Keratinocyte (primary cell): Measurements from ENCODE around the gene HOXA10. TPM values are rescaled to one million over a fixed set of nuclear protein-coding genes. Genes with fewer than 3 reads are reported as not detected.
A peak's percentile ranks its signal among the peaks of the same experiment; 100 is the strongest.

Experiments
- DNase-seq: peaks from one replicate; pipeline ENCODE4 v3.0.0-alpha.2; 2011; ENCODE audit warnings: low read depth, missing footprints, low spot score
- FAIRE-seq: peaks from 2 replicates; lab custom pipeline; 2011; peaks lifted over from hg19 to GRCh38; lab: Jason Lieb, UNC
- H2AFZ ChIP-seq: 2 replicates; pipeline ENCODE4 v1.6.0; 2012; ENCODE audit warnings: low read length, control low read depth, inconsistent platforms; ENCODE audit not compliant: control insufficient read depth
- H3K27ac ChIP-seq: 2 replicates; pipeline ENCODE4 v1.5.1; 2011; ENCODE audit warnings: low read length; ENCODE audit not compliant: control insufficient read depth, insufficient read depth
- H3K27me3 ChIP-seq: 3 replicates; pipeline ENCODE4 v1.6.0; 2011; ENCODE audit warnings: low read length; ENCODE audit not compliant: control insufficient read depth, insufficient read depth; ENCODE audit errors: extremely low read depth
- H3K36me3 ChIP-seq, 2 experiments: 2 replicates in 1 of 2; 3 replicates in 1 of 2; pipeline ENCODE4 v1.5.1; 2011; ENCODE audit warnings: low read length in 2 of 2, mild to moderate bottlenecking in 1 of 2; ENCODE audit not compliant: control insufficient read depth in 2 of 2, insufficient read depth in 2 of 2; ENCODE audit errors: extremely low read depth in 1 of 2
- H3K4me1 ChIP-seq: 3 replicates; pipeline ENCODE4 v1.5.1; 2011; ENCODE audit warnings: low read length; ENCODE audit not compliant: control insufficient read depth, insufficient read depth; ENCODE audit errors: extremely low read depth
- H3K4me2 ChIP-seq: 3 replicates; pipeline ENCODE4 v1.6.0; 2011; ENCODE audit warnings: low read depth, low read length; ENCODE audit not compliant: control insufficient read depth, insufficient read depth; ENCODE audit errors: extremely low read depth
- H3K4me3 ChIP-seq, 3 experiments: fragments of 200-600 bp in 1 of 3; sonication (generic) in 1 of 3; 2 replicates in 2 of 3; 3 replicates in 1 of 3; pipeline ENCODE4 v1.5.1; 2011 to 2016; ENCODE audit warnings: low read length in 3 of 3, mild to moderate bottlenecking in 3 of 3, control low read depth in 2 of 3, inconsistent platforms in 1 of 3, low read depth in 1 of 3, mixed read lengths in 1 of 3, mixed run types in 1 of 3, moderate library complexity in 1 of 3; ENCODE audit not compliant: control insufficient read depth in 2 of 3, insufficient read depth in 2 of 3; ENCODE audit errors: extremely low read depth in 1 of 3
- H3K79me2 ChIP-seq: 2 replicates; pipeline ENCODE4 v1.6.0; 2012; ENCODE audit warnings: low read length; ENCODE audit not compliant: control insufficient read depth, insufficient read depth
- H3K9ac ChIP-seq: 3 replicates; pipeline ENCODE4 v1.6.0; 2011; ENCODE audit warnings: low read length; ENCODE audit not compliant: control insufficient read depth, insufficient read depth; ENCODE audit errors: extremely low read depth
- H3K9me1 ChIP-seq: 3 replicates; pipeline ENCODE4 v1.6.0; 2011; ENCODE audit warnings: low read length; ENCODE audit not compliant: control insufficient read depth, insufficient read depth; ENCODE audit errors: extremely low read depth
- H3K9me3 ChIP-seq: 2 replicates; pipeline ENCODE4 v1.5.1; 2012; ENCODE audit warnings: low read depth, low read length; ENCODE audit not compliant: control insufficient read depth
- H4K20me1 ChIP-seq: 3 replicates; pipeline ENCODE4 v1.6.0; 2011; ENCODE audit warnings: low read length; ENCODE audit not compliant: control insufficient read depth, insufficient read depth; ENCODE audit errors: extremely low read depth
- EZH2 ChIP-seq: IDR thresholded peaks from one replicate; pipeline ENCODE4 v1.6.1; 2012; ENCODE audit warnings: inconsistent platforms, mild to moderate bottlenecking, low read length, moderate library complexity
- dilution Hi-C: fragments of 300-500 bp; cut with MboI; formaldehyde crosslinking; loops from one replicate; pipeline ENCODE4 v1.7.0; 2020; ENCODE audit warnings: low sequenced_read_pairs; ENCODE audit not compliant: extremely low pct_ligation_motif_present
- polyA plus RNA-seq, 5 experiments: library from polyadenylated mRNA; depleted of rRNA in 3 of 5; stranded (reverse) in 3 of 5; stranded (forward) in 1 of 5; unstranded in 1 of 5; fragments of >200 nt; gene quantifications; 1 replicate in 1 of 5; 2 replicates in 3 of 5; 3 replicates in 1 of 5; pipeline versions ENCODE4 v1.2.1 to v1.2.3, GENCODE V29; 2011 to 2012; ENCODE audit warnings: missing spikeins in 2 of 5, low read depth in 1 of 5, low replicate concordance in 1 of 5
- TF ChIP-seq, protein P1 (sequence below), 3 experiments: IDR thresholded peaks in 1 of 3; conservative IDR thresholded peaks in 1 of 3; optimal IDR thresholded peaks in 1 of 3; 2 replicates in 2 of 3; 3 replicates in 1 of 3; pipeline versions ENCODE3 to v1.5.1; 2011; ENCODE audit warnings: low read length in 3 of 3, mild to moderate bottlenecking in 3 of 3, moderate library complexity in 2 of 3, control low read depth in 1 of 3, inconsistent platforms in 1 of 3; ENCODE audit not compliant: insufficient read depth in 2 of 3; ENCODE audit errors: extremely low read depth in 1 of 3

The HOXA10 gene
- polyA plus RNA-seq, 1 donor (not counting 4 experiments of a cell fraction or from before 2014, with no cell fraction given): 2.4 TPM

DNA sequence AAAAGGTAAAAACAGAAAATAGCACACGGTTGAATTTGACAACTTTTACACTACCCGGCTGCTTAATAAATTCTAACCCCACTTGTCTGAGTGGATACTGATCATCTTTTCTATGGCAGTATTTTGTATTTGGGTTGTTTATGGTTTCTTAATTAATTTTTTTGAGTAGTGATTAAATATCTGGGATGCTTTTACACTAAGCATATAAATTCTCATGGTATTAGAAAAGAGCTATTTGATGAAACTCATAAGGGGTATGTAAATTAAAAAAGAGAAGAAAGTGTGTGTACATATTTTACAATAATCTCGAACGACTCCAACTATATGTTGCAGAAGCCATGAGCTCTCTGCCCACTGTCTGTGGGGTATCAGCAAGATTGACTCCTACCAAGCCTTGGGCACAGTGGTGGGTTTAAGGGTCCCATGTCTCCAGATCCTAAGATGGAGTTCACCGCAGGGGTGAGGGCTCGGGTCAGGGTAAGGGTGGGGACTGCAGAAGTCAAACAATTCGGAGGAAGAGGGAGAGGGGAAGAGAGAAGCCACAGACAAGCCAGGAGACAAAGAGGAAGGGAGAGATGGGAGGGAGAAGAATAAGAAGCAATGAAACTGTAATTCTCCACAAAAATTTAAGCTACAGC is 33.3 kb upstream of the HOXA10 start:
- H3K36me3 ChIP-seq: no peaks in the 10 kb centered on the region
- H3K79me2 ChIP-seq: no peaks in the 10 kb centered on the region
- TF ChIP-seq EZH2: no peak
- TF ChIP-seq, protein P1, sequence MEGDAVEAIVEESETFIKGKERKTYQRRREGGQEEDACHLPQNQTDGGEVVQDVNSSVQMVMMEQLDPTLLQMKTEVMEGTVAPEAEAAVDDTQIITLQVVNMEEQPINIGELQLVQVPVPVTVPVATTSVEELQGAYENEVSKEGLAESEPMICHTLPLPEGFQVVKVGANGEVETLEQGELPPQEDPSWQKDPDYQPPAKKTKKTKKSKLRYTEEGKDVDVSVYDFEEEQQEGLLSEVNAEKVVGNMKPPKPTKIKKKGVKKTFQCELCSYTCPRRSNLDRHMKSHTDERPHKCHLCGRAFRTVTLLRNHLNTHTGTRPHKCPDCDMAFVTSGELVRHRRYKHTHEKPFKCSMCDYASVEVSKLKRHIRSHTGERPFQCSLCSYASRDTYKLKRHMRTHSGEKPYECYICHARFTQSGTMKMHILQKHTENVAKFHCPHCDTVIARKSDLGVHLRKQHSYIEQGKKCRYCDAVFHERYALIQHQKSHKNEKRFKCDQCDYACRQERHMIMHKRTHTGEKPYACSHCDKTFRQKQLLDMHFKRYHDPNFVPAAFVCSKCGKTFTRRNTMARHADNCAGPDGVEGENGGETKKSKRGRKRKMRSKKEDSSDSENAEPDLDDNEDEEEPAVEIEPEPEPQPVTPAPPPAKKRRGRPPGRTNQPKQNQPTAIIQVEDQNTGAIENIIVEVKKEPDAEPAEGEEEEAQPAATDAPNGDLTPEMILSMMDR (optimal IDR thresholded peaks at IDR 0.05 in 1 of 3, IDR thresholded peaks at IDR 0.05 in 1 of 3, conservative IDR thresholded peaks at IDR 0.05 in 1 of 3; ENCODE audit: extremely low read depth in 1 of 3, insufficient read depth in 2 of 3, low read length in 3 of 3): no peak
- peaks cover 5% of the 10 kb centered on the region for H3K4me1 ChIP-seq
- H3K9me1 ChIP-seq: no peaks in the 10 kb centered on the region
- dilution Hi-C loops: loop anchor here (25.0 kb wide), 1 partner anchor 380 kb away; no protein-coding TSS in a partner anchor
- no peaks in the 10 kb centered on the region for H3K9me3 ChIP-seq
- no peak overlapping the region for H3K4me3 ChIP-seq
- H3K9ac ChIP-seq: no peak overlapping the region
- no peak for FAIRE-seq
- peaks cover 16% of the 10 kb centered on the region for H4K20me1 ChIP-seq
- no peak overlapping the region for H2AFZ ChIP-seq
- H3K27ac ChIP-seq: no peak overlapping the region
- no peak for DNase-seq
- H3K27me3 ChIP-seq: peaks cover 93% of the 10 kb centered on the region
- H3K4me2 ChIP-seq: no peak overlapping the region

DNA sequence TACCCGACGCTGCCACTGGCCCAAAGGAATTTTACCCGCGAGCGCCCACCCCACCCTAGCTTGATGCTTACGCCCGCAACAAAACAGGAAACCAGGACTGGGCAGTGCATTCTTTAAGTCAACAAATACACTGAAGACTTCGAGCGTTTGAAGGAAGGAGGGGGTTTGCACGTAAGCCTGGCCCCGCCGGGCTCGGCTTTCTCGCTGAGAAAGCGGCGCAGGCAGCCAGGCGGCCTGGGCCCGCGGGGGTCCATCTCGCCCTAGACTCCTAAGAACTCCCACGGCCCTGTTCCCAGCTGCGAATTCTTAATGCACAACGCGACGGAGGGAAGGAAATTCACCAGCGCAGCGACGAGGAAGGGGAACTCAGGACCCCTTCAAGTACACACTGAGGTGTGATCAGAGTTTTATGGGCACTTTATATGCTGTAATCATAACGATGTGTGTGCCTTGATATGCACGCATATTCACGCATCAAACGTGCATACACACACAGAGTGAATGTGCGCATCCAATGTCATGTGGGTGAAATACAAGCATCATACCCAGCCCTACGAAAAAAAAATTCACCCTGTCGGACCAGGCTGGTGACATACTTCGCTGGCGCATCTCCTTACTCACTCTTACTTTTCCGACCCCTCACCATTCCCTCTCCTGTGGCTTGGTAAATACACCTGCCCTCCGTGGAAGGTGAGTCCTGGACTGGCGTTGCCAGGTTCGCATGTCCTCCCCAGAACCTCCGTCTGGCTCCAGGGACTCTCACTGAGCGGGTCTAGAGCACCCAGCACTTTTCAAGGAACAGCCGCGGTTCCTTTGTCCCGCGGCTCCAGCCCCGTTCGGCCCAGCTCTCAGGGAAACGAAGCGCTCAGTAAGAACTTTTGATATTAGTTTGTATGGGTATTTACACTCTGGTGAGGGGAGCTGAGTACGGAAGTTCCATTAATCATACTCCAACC is 31.5 kb upstream of the HOXA10 start:
- DNase-seq (no peak), FAIRE-seq (no peak)
- Histone ChIP-seq H3K9ac (no peak overlapping the region), H4K20me1 (peaks cover 13% of the 10 kb centered on the region), H2AFZ (no peak overlapping the region), H3K9me1 (no peaks in the 10 kb centered on the region), H3K9me3 (no peaks in the 10 kb centered on the region), H3K4me1 (peaks cover 7% of the 10 kb centered on the region), H3K4me2 (no peak overlapping the region), H3K36me3 (no peaks in the 10 kb centered on the region), H3K4me3 (no peak overlapping the region), H3K79me2 (no peaks in the 10 kb centered on the region), H3K27me3 (peaks cover 93% of the 10 kb centered on the region), H3K27ac (no peak overlapping the region)
- dilution Hi-C loops: loop anchor here (25.0 kb wide), 1 partner anchor 382 kb away; no protein-coding TSS in a partner anchor
- TF ChIP-seq EZH2: peak; percentile 99
- TF ChIP-seq, protein P1 (optimal IDR thresholded peaks at IDR 0.05 in 1 of 3, IDR thresholded peaks at IDR 0.05 in 1 of 3, conservative IDR thresholded peaks at IDR 0.05 in 1 of 3; ENCODE audit: extremely low read depth in 1 of 3, insufficient read depth in 2 of 3, low read length in 3 of 3): no peak
